ENCODE measurements around the gene TMEM94. TPM values are rescaled to one million over a fixed set of nuclear protein-coding genes. Genes with fewer than 3 reads are reported as not detected.

The TMEM94 gene
- total and polyA plus RNA-seq, 2 of the 13 experiments (the other 11 are each of a cell fraction or from before 2014, with no cell fraction given): 32.6 to 134 TPM

- TF ChIP-seq ZFP36L1 (CRISPR knock-in tag; IDR thresholded peaks at IDR 0.05): no peak
- no peak for TF ChIP-seq ATF4 (CRISPR knock-in tag; IDR thresholded peaks at IDR 0.05)
- TF ChIP-seq ATAD3A (CRISPR knock-in tag; IDR thresholded peaks at IDR 0.05): no peak
- no peak for TF ChIP-seq NPAS2 (CRISPR knock-in tag; IDR thresholded peaks at IDR 0.05; ENCODE audit: borderline replicate concordance)
- TF ChIP-seq HOXA3 (CRISPR knock-in tag; IDR thresholded peaks at IDR 0.05): peak; percentile 90
- peak; percentile 79 for TF ChIP-seq RXRB (CRISPR knock-in tag; IDR thresholded peaks at IDR 0.05; ENCODE audit: borderline replicate concordance)
- peak; percentile 61; the same call in 1 of the 2 replicates for TF ChIP-seq ZBTB38 (CRISPR knock-in tag; IDR thresholded peaks at IDR 0.05)
- no peak for TF ChIP-seq ISX (CRISPR knock-in tag; conservative IDR thresholded peaks at IDR 0.05)
- no peak for TF ChIP-seq ZFP36 (IDR thresholded peaks at IDR 0.05; ENCODE audit: borderline replicate concordance, low read depth, low read length, partially characterized antibody)
- TF ChIP-seq TFDP2 (CRISPR knock-in tag; IDR thresholded peaks at IDR 0.05): peak; percentile 30; the same call in 1 of the 2 replicates
- TF ChIP-seq ZNF331 (CRISPR knock-in tag; IDR thresholded peaks at IDR 0.05): peak; percentile 43; the same call in 1 of the 2 replicates
- no peak for TF ChIP-seq TMF1 (CRISPR knock-in tag; IDR thresholded peaks at IDR 0.05; ENCODE audit: low read depth)
- TF ChIP-seq HNF4G (IDR thresholded peaks at IDR 0.05; ENCODE audit: borderline replicate concordance, low read depth, low read length): peak; percentile 92
- TF ChIP-seq HNF4G (CRISPR knock-in tag; IDR thresholded peaks at IDR 0.05; ENCODE audit: borderline replicate concordance, low read depth): peak; percentile 67; the same call in 1 of the 2 replicates
- 0 out of 2 replicates have a peak, but pooled peaks have one; percentile 30 for TF ChIP-seq KMT2A (CRISPR knock-in tag; IDR thresholded peaks at IDR 0.05)
- no peak for TF ChIP-seq ZNF552 (CRISPR knock-in tag; IDR thresholded peaks at IDR 0.05; ENCODE audit: borderline replicate concordance)
- TF ChIP-seq CBFB (CRISPR knock-in tag; IDR thresholded peaks at IDR 0.05): peak; percentile 48; the same call in 1 of the 2 replicates
- peak; percentile 48 for TF ChIP-seq SKI (IDR thresholded peaks at IDR 0.05; ENCODE audit: partially characterized antibody)
- no peak for TF ChIP-seq MTF2 (CRISPR knock-in tag; IDR thresholded peaks at IDR 0.05; ENCODE audit: borderline replicate concordance)
- no peak for TF ChIP-seq GTF3A (CRISPR knock-in tag; conservative IDR thresholded peaks at IDR 0.05)
- 0 out of 2 replicates have a peak, but pooled peaks have one; percentile 49 for TF ChIP-seq ZNF280D (CRISPR knock-in tag; IDR thresholded peaks at IDR 0.05)
- TF ChIP-seq, protein P1, sequence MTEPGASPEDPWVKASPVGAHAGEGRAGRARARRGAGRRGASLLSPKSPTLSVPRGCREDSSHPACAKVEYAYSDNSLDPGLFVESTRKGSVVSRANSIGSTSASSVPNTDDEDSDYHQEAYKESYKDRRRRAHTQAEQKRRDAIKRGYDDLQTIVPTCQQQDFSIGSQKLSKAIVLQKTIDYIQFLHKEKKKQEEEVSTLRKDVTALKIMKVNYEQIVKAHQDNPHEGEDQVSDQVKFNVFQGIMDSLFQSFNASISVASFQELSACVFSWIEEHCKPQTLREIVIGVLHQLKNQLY (CRISPR knock-in tag; IDR thresholded peaks at IDR 0.05): peak; percentile 24; the same call in 1 of the 2 replicates
- TF ChIP-seq ZBTB43 (CRISPR knock-in tag; conservative IDR thresholded peaks at IDR 0.05): 0 out of 2 replicates have a peak, but pooled peaks have one; percentile 31
Measured at GRCh38 chr17:75430159-75430974, 26.1 kb upstream of the TMEM94 start (continued).

All from HepG2 (cell line).